Measurements from ENCODE around the gene PLCE1.

PLCE1 gene

DNA sequence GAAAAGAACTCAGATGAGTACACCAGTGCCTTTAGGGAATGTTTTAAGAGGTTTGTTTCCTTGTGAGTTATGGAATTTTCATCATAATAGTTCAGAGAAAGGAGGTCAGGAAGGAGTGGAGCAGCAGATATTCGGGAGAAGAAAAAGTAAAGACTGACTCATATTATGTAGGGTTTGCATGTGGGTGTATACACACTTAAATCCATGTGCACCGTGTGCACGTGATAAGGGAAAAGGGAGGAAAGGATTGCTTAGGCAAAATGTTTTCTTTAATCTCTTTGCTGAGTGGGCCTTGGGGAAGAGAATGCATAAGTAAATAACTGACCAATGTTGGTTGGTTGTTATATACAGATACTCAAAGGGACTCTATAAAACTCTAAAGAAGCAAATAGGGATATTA, 30.2 kb downstream of the PLCE1 start:
- no peak for DNase-seq (ENCODE audit: low read depth)

DNA sequence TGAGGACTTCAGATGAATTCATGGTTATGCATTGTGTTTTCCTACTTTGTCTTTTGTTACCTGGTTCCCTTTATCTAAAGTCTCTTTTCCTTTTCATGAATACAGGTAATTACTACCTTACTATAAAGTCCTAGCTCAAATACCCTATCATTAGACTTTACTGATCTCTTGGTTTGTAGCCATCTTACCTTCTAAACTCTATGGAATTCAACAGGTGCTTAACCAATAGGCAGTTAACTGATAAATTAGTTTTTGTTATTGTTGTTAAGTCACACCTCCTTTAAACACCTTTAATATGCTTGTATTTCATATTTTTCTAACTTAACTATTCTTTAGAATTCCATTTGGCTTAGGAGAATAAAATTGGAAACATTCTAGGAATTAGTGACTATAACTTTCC, 30.7 kb downstream of the PLCE1 start:
- no peak for DNase-seq (ENCODE audit: low read depth)

DNA sequence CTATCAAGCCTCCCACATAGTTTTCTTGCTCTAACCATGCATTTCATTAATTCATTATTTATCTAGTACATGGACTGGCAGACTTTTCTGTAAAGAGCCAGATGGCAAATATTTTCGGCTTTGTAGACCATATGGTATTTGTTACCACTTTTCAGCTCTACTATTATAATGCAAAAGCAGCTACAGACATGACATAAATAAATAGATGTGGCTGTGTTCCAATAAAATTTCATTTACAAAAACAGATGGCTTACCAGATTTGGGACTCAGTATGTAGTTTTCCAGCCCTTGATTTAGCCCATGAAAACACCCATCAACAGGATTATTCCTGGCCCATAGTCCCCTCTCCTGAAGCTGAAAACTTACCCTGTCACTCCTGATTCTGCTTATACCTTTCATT, 32.1 kb downstream of the PLCE1 start:
- DNase-seq (ENCODE audit: low read depth): no peak

DNA sequence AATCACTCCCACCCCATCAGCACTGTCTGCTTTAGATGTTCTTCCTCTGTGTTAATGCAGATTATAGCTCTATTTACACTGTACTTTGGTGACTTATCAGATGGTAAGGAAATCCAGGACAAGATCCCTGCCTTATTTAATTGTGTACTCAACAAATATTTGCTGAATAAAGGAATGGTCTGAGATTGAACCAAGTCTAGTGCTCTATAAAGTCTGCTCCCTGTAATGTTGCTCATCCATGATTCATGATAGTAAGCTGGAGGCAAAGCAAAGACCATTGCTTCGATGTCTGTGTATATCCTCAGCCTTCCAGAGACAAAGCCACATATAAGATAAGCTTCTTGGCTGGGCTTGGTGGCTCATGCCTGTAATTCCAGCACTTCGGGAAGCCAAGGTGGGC, 33.5 kb downstream of the PLCE1 start:
- DNase-seq (ENCODE audit: low read depth): peak; percentile 72

DNA sequence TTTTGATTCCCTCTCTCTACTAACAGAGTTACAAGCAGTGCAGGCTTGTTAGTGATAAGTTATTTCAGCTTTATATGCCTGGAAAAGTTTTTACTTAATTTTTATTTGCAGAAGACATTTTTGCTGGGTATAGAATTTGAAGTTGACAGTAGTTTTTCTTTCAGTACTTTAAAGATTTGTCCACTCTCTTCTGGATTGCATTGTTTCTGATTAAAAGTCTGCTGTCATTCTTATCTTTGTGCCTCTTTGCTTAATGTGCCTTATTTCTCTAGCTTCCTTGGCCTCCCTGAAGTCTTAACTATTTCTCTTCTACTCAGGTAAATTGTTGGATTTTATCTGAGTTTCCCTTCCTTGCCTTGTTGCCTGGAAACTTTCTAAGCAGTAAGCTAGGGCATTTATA, 36.2 kb downstream of the PLCE1 start:
- DNase-seq (ENCODE audit: low read depth): no peak

DNA sequence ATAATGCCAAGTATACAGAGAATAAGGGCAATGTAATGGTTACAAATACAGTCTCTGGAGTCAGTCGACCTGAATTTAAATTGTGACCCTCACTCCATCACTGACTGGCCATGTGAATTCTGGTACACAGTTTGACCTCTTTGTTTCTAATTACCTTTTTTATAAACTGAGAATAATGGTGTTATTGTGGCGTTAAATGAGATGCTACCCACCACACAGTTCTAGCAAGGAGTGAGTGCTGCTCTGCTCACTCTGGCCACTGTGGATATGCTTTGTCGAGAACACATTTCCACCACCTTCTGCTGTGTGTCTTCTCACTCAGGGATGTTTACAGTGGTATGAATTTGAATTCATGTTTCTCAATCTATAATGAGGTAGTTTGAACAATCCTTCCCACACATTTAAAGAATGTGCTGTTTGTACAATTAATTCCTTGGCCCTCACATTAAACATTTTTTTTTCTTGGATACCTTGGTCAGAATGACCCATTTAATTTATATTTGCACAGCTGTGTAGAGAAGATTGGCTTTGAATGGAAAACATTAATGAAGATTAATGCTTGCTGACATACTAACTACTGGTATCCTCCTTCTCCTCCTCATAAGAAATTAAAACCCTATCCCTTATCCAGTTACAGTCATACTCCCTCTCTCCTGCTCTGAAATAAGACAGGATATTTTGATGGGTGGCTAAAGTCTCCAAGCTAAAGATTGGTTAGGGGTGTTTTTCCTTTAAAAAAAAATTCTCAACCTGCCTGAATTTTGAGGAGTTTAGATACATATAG, 42.4 kb downstream of the PLCE1 start:
- DNase-seq (ENCODE audit: low read depth): no peak

DNA sequence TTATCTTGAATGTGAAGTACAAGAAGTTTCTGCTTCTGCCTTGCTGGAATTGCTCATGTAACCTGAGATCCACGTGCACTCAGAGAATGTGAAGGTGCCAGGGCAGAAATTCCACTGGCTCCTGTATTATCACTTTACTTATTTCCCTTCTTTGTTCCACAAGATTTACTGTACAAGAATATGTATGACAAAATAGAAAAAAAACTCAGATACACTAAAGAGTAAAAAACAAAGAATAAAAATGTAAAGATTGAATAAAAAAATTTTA, 43.0 kb downstream of the PLCE1 start:
- DNase-seq (ENCODE audit: low read depth): no peak

DNA sequence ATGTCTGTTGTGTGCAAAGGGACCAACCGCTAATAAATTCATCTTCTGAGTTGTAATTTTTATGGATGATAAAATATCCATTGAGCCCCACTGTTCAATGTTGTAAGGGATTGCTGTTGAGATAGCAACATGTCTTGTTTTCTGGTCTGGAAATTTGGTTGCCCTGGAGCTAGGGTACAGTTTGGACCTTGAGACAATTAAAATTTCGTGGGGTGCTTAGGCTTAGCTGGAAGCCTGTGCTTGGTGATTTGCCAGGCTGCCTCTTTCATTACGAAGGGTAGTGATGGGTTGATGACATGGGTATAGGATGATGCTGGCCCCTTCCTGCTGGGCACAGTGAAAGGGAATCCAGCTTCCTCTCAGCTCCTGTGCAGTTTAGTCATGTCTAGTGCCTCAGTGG, 43.6 kb downstream of the PLCE1 start:
- no peak for DNase-seq (ENCODE audit: low read depth)

DNA sequence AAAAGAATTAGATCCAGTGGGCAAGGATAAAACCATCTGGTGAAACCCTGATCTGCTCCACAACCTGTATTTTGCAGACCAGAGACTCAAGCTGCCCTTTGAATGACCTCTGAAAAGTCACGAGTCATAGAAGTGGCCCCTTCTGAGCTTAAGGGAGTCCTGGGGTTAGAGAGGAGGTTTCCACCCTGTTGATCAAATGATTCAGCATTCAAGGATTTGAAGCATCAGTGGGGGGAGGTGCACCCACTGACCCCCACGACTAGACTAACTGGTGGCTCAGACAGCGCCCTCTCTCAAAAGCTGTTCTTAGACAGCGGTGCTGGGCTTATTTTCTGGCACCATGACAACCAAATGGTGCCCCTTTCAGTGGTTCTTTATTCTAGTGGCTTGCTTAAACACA, 44.3 kb downstream of the PLCE1 start:
- peak; percentile 75 for DNase-seq (ENCODE audit: low read depth)

DNA sequence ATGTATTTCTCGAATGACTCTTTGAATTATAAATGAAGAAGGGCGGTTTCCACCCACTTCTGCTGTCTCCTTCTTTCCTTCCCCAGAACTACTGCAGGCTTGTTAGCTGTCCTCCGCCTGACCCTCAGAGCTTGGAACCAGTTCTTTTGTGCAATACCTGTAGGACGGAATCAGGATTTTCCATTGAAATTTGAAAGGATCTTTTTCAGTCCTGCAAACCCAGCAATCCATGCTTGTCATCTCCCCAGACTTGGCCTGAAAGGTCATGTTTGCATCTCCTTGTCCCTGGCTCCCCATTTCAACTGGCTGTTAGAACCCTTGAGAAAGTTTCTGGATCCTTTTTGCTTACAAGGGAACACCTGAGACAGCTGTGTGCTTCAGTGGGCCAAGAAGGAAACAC, 47.5 kb downstream of the PLCE1 start:
- DNase-seq (ENCODE audit: low read depth): no peak

DNA sequence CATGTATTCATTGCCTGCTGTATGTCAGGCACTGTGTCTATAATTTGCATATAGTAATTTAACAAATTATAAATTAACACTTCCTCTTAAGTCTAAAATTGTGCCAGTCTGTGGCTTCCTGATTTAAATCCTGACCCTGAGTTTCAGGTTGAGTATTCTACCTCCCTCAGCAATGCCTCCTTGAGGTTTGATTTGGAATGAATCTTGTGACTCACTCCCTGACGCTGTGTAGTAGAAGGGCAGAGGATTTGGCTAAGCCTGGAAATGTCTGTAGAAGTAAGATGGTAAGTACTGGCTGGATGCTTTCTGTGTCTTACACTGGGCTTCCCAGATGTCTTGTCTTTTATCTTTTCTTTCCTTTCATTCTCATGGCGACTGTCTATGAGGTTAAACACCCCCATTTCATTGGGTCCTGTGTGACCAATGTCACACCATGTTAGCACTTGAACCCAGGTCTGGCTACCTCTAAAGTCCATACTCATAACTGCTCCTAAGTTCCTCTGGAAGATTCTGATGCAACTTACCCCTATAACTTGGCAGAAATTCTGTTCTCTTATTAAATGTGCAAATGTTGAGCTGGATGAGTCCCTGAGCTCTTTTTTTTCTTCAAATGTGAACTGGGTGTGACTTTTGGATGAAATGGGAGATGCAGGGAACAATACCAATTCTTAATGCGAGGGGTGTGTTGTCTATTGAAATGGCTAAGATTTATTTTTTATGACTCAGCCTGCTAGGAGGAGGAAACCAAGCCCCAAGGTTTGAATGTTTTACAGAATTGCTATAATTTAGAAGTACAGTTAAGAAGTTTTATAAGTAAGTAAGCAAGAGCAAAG, 48.5 kb downstream of the PLCE1 start:
- peak; percentile 85 for DNase-seq (ENCODE audit: low read depth)

DNA sequence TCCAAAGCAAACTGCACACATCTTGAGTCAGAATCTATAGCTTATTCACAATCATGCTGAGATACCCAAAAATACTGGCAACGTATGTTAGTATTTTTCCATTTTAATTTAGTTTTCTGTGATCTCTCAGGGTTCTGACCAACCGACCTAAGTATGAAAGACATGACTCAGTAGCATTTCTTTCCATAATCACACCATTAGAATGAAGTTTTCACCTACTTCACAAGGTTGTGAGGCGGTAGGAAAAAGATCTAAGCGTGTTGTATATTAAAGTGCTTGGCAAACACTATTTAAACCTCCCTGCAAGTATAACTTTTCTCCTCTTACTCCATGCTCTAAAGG, 49.1 kb downstream of the PLCE1 start:
- DNase-seq (ENCODE audit: low read depth): no peak
